DND-41 (cell line): ENCODE results near the gene PUM2.

Experiments
- EZH2 ChIP-seq: IDR thresholded peaks from 3 replicates; pipeline ENCODE4 v1.6.1; 2012; ENCODE audit warnings: borderline replicate concordance, low read depth, mild to moderate bottlenecking, moderate library complexity, low read length, inconsistent platforms; ENCODE audit not compliant: severe bottlenecking
- TF ChIP-seq, protein P1 (sequence below): IDR thresholded peaks from 2 replicates; pipeline ENCODE4 v1.5.1; 2012; ENCODE audit warnings: borderline replicate concordance, low read length, moderate library complexity, mild to moderate bottlenecking; ENCODE audit not compliant: poor library complexity, severe bottlenecking; ENCODE audit errors: extremely low read depth

GRCh38 chr2:20393986-20394385 lies 43.3 kb upstream of the PUM2 start:
- TF ChIP-seq, protein P1, sequence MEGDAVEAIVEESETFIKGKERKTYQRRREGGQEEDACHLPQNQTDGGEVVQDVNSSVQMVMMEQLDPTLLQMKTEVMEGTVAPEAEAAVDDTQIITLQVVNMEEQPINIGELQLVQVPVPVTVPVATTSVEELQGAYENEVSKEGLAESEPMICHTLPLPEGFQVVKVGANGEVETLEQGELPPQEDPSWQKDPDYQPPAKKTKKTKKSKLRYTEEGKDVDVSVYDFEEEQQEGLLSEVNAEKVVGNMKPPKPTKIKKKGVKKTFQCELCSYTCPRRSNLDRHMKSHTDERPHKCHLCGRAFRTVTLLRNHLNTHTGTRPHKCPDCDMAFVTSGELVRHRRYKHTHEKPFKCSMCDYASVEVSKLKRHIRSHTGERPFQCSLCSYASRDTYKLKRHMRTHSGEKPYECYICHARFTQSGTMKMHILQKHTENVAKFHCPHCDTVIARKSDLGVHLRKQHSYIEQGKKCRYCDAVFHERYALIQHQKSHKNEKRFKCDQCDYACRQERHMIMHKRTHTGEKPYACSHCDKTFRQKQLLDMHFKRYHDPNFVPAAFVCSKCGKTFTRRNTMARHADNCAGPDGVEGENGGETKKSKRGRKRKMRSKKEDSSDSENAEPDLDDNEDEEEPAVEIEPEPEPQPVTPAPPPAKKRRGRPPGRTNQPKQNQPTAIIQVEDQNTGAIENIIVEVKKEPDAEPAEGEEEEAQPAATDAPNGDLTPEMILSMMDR = no peak
- TF ChIP-seq EZH2 = no peak
